ENCODE measurements around the gene BTBD9.

BTBD9 gene

GRCh38 chr6:38684904-38685303 is 45.2 kb upstream of the BTBD9 start:
- TF ChIP-seq ISL1 (CRISPR knock-in tag; IDR thresholded peaks at IDR 0.05) = no peak
- no peak for TF ChIP-seq PPARA (CRISPR knock-in tag; IDR thresholded peaks at IDR 0.05; ENCODE audit: borderline replicate concordance)
- no peak for TF ChIP-seq ESRRG (CRISPR knock-in tag; IDR thresholded peaks at IDR 0.05)
- no peak for TF ChIP-seq ZC3H10 (CRISPR knock-in tag; IDR thresholded peaks at IDR 0.05)
- no peak for TF ChIP-seq TOX (CRISPR knock-in tag; IDR thresholded peaks at IDR 0.05; ENCODE audit: borderline replicate concordance)
- TF ChIP-seq ZNF70 (CRISPR knock-in tag; IDR thresholded peaks at IDR 0.05) = no peak
- no peak for ATAC-seq

GRCh38 chr6:38684237-38684636 is 44.5 kb upstream of the BTBD9 start:
- TF ChIP-seq OSR1 (CRISPR knock-in tag; IDR thresholded peaks at IDR 0.05) (no peak), BACH2 (CRISPR knock-in tag; IDR thresholded peaks at IDR 0.05; ENCODE audit: borderline replicate concordance) (no peak), ISL1 (CRISPR knock-in tag; IDR thresholded peaks at IDR 0.05) (no peak), ZNF565 (CRISPR knock-in tag; conservative IDR thresholded peaks at IDR 0.05; ENCODE audit: low read depth) (no peak), ARNTL (CRISPR knock-in tag; IDR thresholded peaks at IDR 0.05; ENCODE audit: borderline replicate concordance, low read depth) (no peak), ZNF70 (CRISPR knock-in tag; IDR thresholded peaks at IDR 0.05) (no peak), TCF4 (CRISPR knock-in tag; IDR thresholded peaks at IDR 0.05; ENCODE audit: borderline replicate concordance) (no peak), CSDC2 (CRISPR knock-in tag; IDR thresholded peaks at IDR 0.05) (no peak)
- ATAC-seq = no peak

- no peak for ATAC-seq
- TF ChIP-seq PATZ1 (CRISPR knock-in tag; IDR thresholded peaks at IDR 0.05; ENCODE audit: borderline replicate concordance) (no peak), ZFP3 (CRISPR knock-in tag; IDR thresholded peaks at IDR 0.05) (no peak), BACH2 (CRISPR knock-in tag; IDR thresholded peaks at IDR 0.05; ENCODE audit: borderline replicate concordance) (no peak), ZNF8 (CRISPR knock-in tag; IDR thresholded peaks at IDR 0.05) (no peak), ESRRG (CRISPR knock-in tag; IDR thresholded peaks at IDR 0.05) (no peak), TSHZ2 (CRISPR knock-in tag; IDR thresholded peaks at IDR 0.05) (no peak), SNAI2 (CRISPR knock-in tag; IDR thresholded peaks at IDR 0.05) (no peak), OSR1 (CRISPR knock-in tag; IDR thresholded peaks at IDR 0.05) (no peak), TOX (CRISPR knock-in tag; IDR thresholded peaks at IDR 0.05; ENCODE audit: borderline replicate concordance) (no peak), GLIS3 (CRISPR knock-in tag; IDR thresholded peaks at IDR 0.05) (no peak), CSDC2 (CRISPR knock-in tag; IDR thresholded peaks at IDR 0.05) (no peak), TCF4 (CRISPR knock-in tag; IDR thresholded peaks at IDR 0.05; ENCODE audit: borderline replicate concordance) (no peak), ZFP30 (CRISPR knock-in tag; IDR thresholded peaks at IDR 0.05) (no peak), RARB (CRISPR knock-in tag; IDR thresholded peaks at IDR 0.05) (no peak), PPARA (CRISPR knock-in tag; IDR thresholded peaks at IDR 0.05; ENCODE audit: borderline replicate concordance) (no peak)
Observed at GRCh38 chr6:38681850-38682249, 42.1 kb upstream of the BTBD9 start.

GRCh38 chr6:38679668-38680067 is 39.9 kb upstream of the BTBD9 start:
- TF ChIP-seq ESRRG (CRISPR knock-in tag; IDR thresholded peaks at IDR 0.05) (no peak), ZNF8 (CRISPR knock-in tag; IDR thresholded peaks at IDR 0.05) (no peak), ZFP3 (CRISPR knock-in tag; IDR thresholded peaks at IDR 0.05) (no peak), RARB (CRISPR knock-in tag; IDR thresholded peaks at IDR 0.05) (no peak), GLIS3 (CRISPR knock-in tag; IDR thresholded peaks at IDR 0.05) (no peak), SNAI2 (CRISPR knock-in tag; IDR thresholded peaks at IDR 0.05) (no peak), ZC3H10 (CRISPR knock-in tag; IDR thresholded peaks at IDR 0.05) (no peak), ISL1 (CRISPR knock-in tag; IDR thresholded peaks at IDR 0.05) (no peak), BACH2 (CRISPR knock-in tag; IDR thresholded peaks at IDR 0.05; ENCODE audit: borderline replicate concordance) (no peak), PATZ1 (CRISPR knock-in tag; IDR thresholded peaks at IDR 0.05; ENCODE audit: borderline replicate concordance) (no peak), TCF4 (CRISPR knock-in tag; IDR thresholded peaks at IDR 0.05; ENCODE audit: borderline replicate concordance) (no peak), CSDC2 (CRISPR knock-in tag; IDR thresholded peaks at IDR 0.05) (no peak), TOX (CRISPR knock-in tag; IDR thresholded peaks at IDR 0.05; ENCODE audit: borderline replicate concordance) (no peak), PPARA (CRISPR knock-in tag; IDR thresholded peaks at IDR 0.05; ENCODE audit: borderline replicate concordance) (no peak), CREB5 (CRISPR knock-in tag; IDR thresholded peaks at IDR 0.05; ENCODE audit: low read depth) (no peak), TSHZ2 (CRISPR knock-in tag; IDR thresholded peaks at IDR 0.05) (no peak)
- ATAC-seq = no peak
